ENCODE results near the gene CCDC12.

CCDC12 gene

GRCh38 chr3:46960081-46960701 lies 16.4 kb downstream of the CCDC12 start:
- no peak for TF ChIP-seq EZH2phosphoT487 (IDR thresholded peaks at IDR 0.05; ENCODE audit: low read length)
- no peak for TF ChIP-seq CTCF (IDR thresholded peaks at IDR 0.05; ENCODE audit: low read length)
- no peak for TF ChIP-seq EZH2 (optimal IDR thresholded peaks at IDR 0.05; ENCODE audit: low read depth, low read length)
- H3F3A ChIP-seq (ENCODE audit: insufficient read depth, low read length), result no peaks in the 10 kb centered on the region
- H4K20me1 ChIP-seq (ENCODE audit: insufficient read depth, low read length), result peaks cover 68% of the 10 kb centered on the region
- H3K27me3 ChIP-seq (replicated peaks; ENCODE audit: insufficient read depth, low read length), result no peaks in the 10 kb centered on the region
- DNase-seq, result no peak
- no peak overlapping the region for H3K9ac ChIP-seq (ENCODE audit: low read length)
- no peak overlapping the region for H3K4me3 ChIP-seq (ENCODE audit: low read length)
- H3K4me1 ChIP-seq (ENCODE audit: low read length), result no peaks in the 10 kb centered on the region
- no peak overlapping the region for H3K27ac ChIP-seq (ENCODE audit: low read length)
- H2AFZ ChIP-seq (ENCODE audit: low read length), result no peak overlapping the region
- H3K36me3 ChIP-seq (replicated peaks; ENCODE audit: insufficient read depth, low read length), result peaks cover 4% of the 10 kb centered on the region; the same call in 1 of the 2 replicates
- H3K9me3 ChIP-seq (replicated peaks; ENCODE audit: insufficient read depth, low read length), result no peaks in the 10 kb centered on the region
- no peaks in the 10 kb centered on the region for H3K9me2 ChIP-seq (replicated peaks; ENCODE audit: insufficient read depth, low read length)
- H3K79me2 ChIP-seq (ENCODE audit: low read length), result peaks cover 85% of the 10 kb centered on the region
- no peak overlapping the region for H3K4me2 ChIP-seq (ENCODE audit: low read depth, low read length)

GRCh38 chr3:46959161-46959511 lies 17.4 kb downstream of the CCDC12 start:
- Histone ChIP-seq H3K79me2 (ENCODE audit: low read length) (peaks cover 91% of the 10 kb centered on the region), H3K27ac (ENCODE audit: low read length) (no peak overlapping the region), H3F3A (ENCODE audit: insufficient read depth, low read length) (no peaks in the 10 kb centered on the region), H3K4me1 (ENCODE audit: low read length) (no peaks in the 10 kb centered on the region), H3K4me2 (ENCODE audit: low read depth, low read length) (no peak overlapping the region), H3K9ac (ENCODE audit: low read length) (no peak overlapping the region), H3K36me3 (replicated peaks; ENCODE audit: insufficient read depth, low read length) (peaks cover 4% of the 10 kb centered on the region; the same call in 1 of the 2 replicates), H2AFZ (ENCODE audit: low read length) (no peak overlapping the region), H3K9me3 (replicated peaks; ENCODE audit: insufficient read depth, low read length) (no peaks in the 10 kb centered on the region), H4K20me1 (ENCODE audit: insufficient read depth, low read length) (peaks cover 75% of the 10 kb centered on the region), H3K9me2 (replicated peaks; ENCODE audit: insufficient read depth, low read length) (no peaks in the 10 kb centered on the region), H3K4me3 (ENCODE audit: low read length) (no peak overlapping the region), H3K27me3 (replicated peaks; ENCODE audit: insufficient read depth, low read length) (no peaks in the 10 kb centered on the region)
- no peak for TF ChIP-seq CTCF (IDR thresholded peaks at IDR 0.05; ENCODE audit: low read length)
- no peak for TF ChIP-seq EZH2 (optimal IDR thresholded peaks at IDR 0.05; ENCODE audit: low read depth, low read length)
- TF ChIP-seq EZH2phosphoT487 (IDR thresholded peaks at IDR 0.05; ENCODE audit: low read length), result no peak
- no peak for DNase-seq

GRCh38 chr3:46958467-46959160 lies 17.9 kb downstream of the CCDC12 start:
- Histone ChIP-seq H3K9me2 (replicated peaks; ENCODE audit: insufficient read depth, low read length) (no peaks in the 10 kb centered on the region), H3K9me3 (replicated peaks; ENCODE audit: insufficient read depth, low read length) (no peaks in the 10 kb centered on the region), H3K4me1 (ENCODE audit: low read length) (no peaks in the 10 kb centered on the region), H3K4me3 (ENCODE audit: low read length) (no peak overlapping the region), H3K36me3 (replicated peaks; ENCODE audit: insufficient read depth, low read length) (peaks cover 4% of the 10 kb centered on the region; the same call in 1 of the 2 replicates), H3K79me2 (ENCODE audit: low read length) (peaks cover 96% of the 10 kb centered on the region), H3F3A (ENCODE audit: insufficient read depth, low read length) (no peaks in the 10 kb centered on the region), H3K27ac (ENCODE audit: low read length) (no peak overlapping the region), H3K27me3 (replicated peaks; ENCODE audit: insufficient read depth, low read length) (no peaks in the 10 kb centered on the region), H3K4me2 (ENCODE audit: low read depth, low read length) (no peak overlapping the region), H2AFZ (ENCODE audit: low read length) (no peak overlapping the region), H3K9ac (ENCODE audit: low read length) (no peak overlapping the region), H4K20me1 (ENCODE audit: insufficient read depth, low read length) (peaks cover 80% of the 10 kb centered on the region)
- DNase-seq, result no peak
- TF ChIP-seq EZH2phosphoT487 (IDR thresholded peaks at IDR 0.05; ENCODE audit: low read length), result no peak
- no peak for TF ChIP-seq EZH2 (optimal IDR thresholded peaks at IDR 0.05; ENCODE audit: low read depth, low read length)
- TF ChIP-seq CTCF (IDR thresholded peaks at IDR 0.05; ENCODE audit: low read length), result no peak
